GM19193 (cell line): ENCODE data around the gene SYPL2.

Experiments used
- POLR2A ChIP-seq: IDR thresholded peaks from 4 replicates; pipeline ENCODE4 v1.6.1; 2011; ENCODE audit not compliant: insufficient read depth, insufficient read length; ENCODE audit errors: extremely low read depth

SYPL2 gene

GRCh38 chr1:109466452-109467300 lies at the start of gene SYPL2:
Gene SYPL2 (plus strand): TSS chr1:109466546. CDS start chr1:109466844, 298 bp downstream.
- TF ChIP-seq POLR2A, result no peak

DNA sequence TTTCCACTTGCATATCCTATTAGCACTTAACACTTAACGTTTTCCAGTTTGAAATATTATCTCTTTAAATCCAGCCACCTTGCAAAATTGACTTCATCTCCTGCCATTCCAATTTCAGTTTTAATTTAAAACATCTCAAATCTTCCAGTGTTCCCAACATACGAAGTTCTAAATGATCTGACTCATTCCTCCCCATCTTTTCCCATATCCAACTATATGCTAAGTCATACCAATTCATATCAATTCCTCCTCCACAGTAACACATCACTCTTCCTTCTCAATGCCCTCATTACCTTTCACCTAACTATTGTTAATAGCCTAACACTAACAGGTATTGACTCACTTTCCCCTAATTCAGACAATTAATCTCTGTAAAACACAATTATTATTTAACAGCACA lies 42.8 kb upstream of the SYPL2 start:
- no peak for TF ChIP-seq POLR2A

DNA sequence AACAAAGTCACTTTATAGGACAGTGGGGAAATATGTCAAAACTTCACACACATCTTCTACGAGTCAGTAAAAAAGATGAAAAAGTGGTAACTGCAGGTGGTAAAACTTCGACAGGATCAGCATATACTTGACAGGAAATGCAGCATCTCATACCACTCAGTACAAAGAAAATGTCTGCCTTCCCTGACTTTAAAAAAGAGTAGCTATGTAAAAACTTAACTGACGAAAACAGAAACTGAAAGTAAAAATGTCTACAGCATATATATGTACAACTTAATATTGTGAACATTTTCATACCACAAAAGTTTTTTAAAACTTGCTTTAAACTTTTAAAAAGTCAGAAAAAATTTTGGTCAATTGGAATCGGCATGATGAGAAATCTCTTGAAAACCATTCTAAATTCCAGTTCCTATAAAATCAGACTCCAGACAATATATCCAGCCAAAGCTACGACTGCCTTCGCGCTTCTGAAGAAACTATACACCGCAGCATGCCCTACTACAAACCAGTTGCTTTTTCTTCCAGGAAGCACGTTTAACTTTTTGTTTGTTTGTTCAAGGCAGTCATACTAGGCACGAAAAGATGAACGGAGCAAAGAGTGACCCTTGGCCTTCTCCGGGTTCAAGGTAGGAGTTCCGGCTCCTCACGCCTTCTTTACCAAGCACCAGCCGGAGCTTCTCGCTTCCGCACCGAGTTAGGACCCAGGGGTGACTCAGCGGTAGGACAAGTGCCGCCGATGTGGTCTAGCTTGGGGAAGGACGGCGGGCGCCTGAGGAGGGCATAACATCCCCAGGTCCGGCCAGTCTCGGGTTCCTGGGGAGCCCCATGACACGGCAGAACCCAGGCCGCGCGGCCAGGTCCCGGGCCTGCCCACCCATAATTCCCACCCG lies 40.7 kb upstream of the SYPL2 start:
- no peak for TF ChIP-seq POLR2A

GRCh38 chr1:109426281-109427170 lies 39.8 kb upstream of the SYPL2 start, which contains the start of gene PSMA5:
Gene PSMA5 (minus strand): TSS chr1:109426448. CDS start chr1:109426330, 118 bp downstream.
- TF ChIP-seq POLR2A, result peak; percentile 98

DNA sequence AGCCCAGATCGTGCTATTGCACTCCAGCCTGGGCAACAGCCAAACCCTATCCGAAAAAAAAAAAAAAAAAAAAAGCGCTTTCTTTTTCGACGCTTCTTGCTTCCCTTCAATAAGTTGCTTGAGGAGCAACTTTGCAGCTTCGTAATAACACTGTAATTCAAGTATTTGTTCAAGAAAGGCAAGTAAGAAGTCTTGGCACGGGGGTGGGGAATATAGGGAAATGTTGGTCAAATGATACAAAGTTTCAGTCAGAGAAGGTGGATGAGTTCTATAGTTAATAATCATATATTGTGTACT lies 39.2 kb upstream of the SYPL2 start:
- TF ChIP-seq POLR2A, result no peak

GRCh38 chr1:109432336-109432735 lies 34.0 kb upstream of the SYPL2 start:
- no peak for TF ChIP-seq POLR2A

- TF ChIP-seq POLR2A, result no peak
These were observed 33.0 kb upstream of the SYPL2 start for GRCh38 chr1:109433322-109433721.

DNA sequence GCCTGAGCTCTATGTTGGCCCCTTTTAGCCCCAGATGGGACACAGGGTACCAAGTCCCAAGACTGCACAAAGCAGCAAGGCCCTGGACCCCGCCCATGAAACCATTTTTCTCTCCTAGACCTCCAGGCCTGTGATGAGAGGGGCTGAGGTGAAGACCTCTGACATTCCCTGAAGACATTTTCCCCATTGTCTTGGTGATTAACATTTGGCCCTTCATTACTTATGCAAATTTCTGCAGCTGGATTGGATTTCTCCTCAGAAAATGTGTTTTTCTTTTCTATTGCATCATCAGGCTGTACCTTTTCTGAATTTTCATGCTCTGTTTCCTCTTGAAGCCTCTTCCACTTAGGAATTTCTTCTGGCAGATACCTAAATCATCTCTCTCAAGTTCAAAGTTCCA lies 31.9 kb upstream of the SYPL2 start:
- no peak for TF ChIP-seq POLR2A

DNA sequence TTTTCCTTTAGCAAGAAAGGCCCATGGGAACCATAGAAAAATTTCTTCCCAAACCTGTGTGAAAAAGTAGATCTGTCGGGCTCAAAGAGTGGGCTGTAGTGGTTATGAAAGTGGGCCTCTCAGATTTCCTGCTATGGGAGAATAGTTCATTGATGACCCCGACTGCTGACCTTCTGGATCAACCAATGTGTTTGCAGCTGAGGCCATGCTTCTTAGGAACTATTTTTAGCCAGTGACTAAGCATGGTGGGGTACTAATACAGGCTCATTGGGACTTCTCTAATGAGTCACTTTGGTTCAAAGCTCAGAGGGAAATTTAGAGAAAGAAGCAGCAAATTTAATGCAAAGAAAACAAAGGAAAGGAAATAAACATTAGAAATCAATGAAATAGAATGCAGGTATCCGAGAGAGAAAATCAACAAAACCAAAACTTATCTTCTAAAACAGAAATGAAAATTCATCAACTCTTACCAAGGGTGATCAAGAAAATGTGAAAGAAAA lies 27.5 kb upstream of the SYPL2 start:
- TF ChIP-seq POLR2A, result no peak

- TF ChIP-seq POLR2A, result no peak
These were observed 25.3 kb upstream of the SYPL2 start for GRCh38 chr1:109441069-109441468.

DNA sequence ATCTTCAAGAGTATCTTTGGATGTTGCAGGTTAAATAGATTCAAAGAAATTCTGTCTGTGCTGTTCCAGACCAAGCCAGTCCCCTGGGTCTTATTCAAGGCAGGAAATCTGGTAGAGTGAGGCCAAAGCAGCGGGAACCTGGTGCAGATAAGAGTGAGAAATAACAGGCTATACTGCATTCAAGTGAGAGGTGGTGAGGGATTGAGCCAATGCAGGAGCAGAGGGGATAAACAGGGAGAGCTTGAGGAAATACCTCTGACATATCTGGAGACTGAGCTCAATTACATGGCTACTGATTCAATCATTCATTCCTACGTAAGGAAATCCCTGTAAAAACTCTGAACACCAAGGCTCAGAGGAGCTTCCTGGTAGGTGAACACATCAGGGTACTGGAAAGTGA lies 22.9 kb upstream of the SYPL2 start:
- no peak for TF ChIP-seq POLR2A

GRCh38 chr1:109444346-109444745 lies 22.0 kb upstream of the SYPL2 start:
- no peak for TF ChIP-seq POLR2A

GRCh38 chr1:109447524-109447923 lies 18.8 kb upstream of the SYPL2 start:
- TF ChIP-seq POLR2A, result no peak

- TF ChIP-seq POLR2A, result no peak
These were observed 11.7 kb upstream of the SYPL2 start for GRCh38 chr1:109454497-109455133.
